HCEC 1CT (cell line): ENCODE data around the gene TENM3.

Experiments used
- DNase-seq: peaks from one replicate; pipeline ENCODE4 v3.0.0-alpha.2; 2017

TENM3 gene

GRCh38 chr4:182644683-182645050 is 401.5 kb downstream of the TENM3 start:
- no peak for DNase-seq

- no peak for DNase-seq
Observed at GRCh38 chr4:182645511-182645910, 402.3 kb downstream of the TENM3 start.

GRCh38 chr4:182647646-182648300 is 404.6 kb downstream of the TENM3 start:
- DNase-seq, result no peak

- DNase-seq, result no peak
Observed at GRCh38 chr4:182648766-182649165, 405.6 kb downstream of the TENM3 start.

- DNase-seq, result peak; percentile 12
Observed at GRCh38 chr4:182649698-182650477, 406.7 kb downstream of the TENM3 start.

GRCh38 chr4:182653596-182653995 is 410.4 kb downstream of the TENM3 start:
- no peak for DNase-seq

GRCh38 chr4:182655340-182655739 is 412.1 kb downstream of the TENM3 start:
- no peak for DNase-seq

GRCh38 chr4:182662551-182662950 is 419.3 kb downstream of the TENM3 start:
- DNase-seq, result no peak

- DNase-seq, result no peak
Observed at GRCh38 chr4:182671231-182671630, 428.0 kb downstream of the TENM3 start.

- DNase-seq, result no peak
Observed at GRCh38 chr4:182671749-182672148, 428.5 kb downstream of the TENM3 start.

- no peak for DNase-seq
Observed at GRCh38 chr4:182678590-182678989, 435.4 kb downstream of the TENM3 start.

- no peak for DNase-seq
Observed at GRCh38 chr4:182679533-182679932, 436.3 kb downstream of the TENM3 start.

GRCh38 chr4:182680234-182680653 is 437.0 kb downstream of the TENM3 start:
- no peak for DNase-seq

GRCh38 chr4:182683661-182684060 is 440.5 kb downstream of the TENM3 start:
- DNase-seq, result no peak

GRCh38 chr4:182684796-182685195 is 441.6 kb downstream of the TENM3 start:
- no peak for DNase-seq

GRCh38 chr4:182688081-182688480 is 444.9 kb downstream of the TENM3 start:
- no peak for DNase-seq

GRCh38 chr4:182694551-182694950 is 451.3 kb downstream of the TENM3 start:
- no peak for DNase-seq

- no peak for DNase-seq
Observed at GRCh38 chr4:182695009-182695408, 451.8 kb downstream of the TENM3 start.

- peak; percentile 41 for DNase-seq
Observed at GRCh38 chr4:182695842-182696241, 452.6 kb downstream of the TENM3 start.

GRCh38 chr4:182697094-182697493 is 453.9 kb downstream of the TENM3 start:
- no peak for DNase-seq

- no peak for DNase-seq
Observed at GRCh38 chr4:182698212-182698611, 455.0 kb downstream of the TENM3 start.

GRCh38 chr4:182699201-182699600 is 456.0 kb downstream of the TENM3 start:
- DNase-seq, result no peak

- no peak for DNase-seq
Observed at GRCh38 chr4:182699795-182700194, 456.6 kb downstream of the TENM3 start.

GRCh38 chr4:182700362-182701160 is 457.4 kb downstream of the TENM3 start:
- no peak for DNase-seq
